Measurements from ENCODE around the gene SSNA1. TPM values are rescaled to one million over a fixed set of nuclear protein-coding genes. Genes with fewer than 3 reads are reported as not detected.

SSNA1 gene
- polyA plus RNA-seq, 1 donor from 2014 or later, result 170 TPM

DNA sequence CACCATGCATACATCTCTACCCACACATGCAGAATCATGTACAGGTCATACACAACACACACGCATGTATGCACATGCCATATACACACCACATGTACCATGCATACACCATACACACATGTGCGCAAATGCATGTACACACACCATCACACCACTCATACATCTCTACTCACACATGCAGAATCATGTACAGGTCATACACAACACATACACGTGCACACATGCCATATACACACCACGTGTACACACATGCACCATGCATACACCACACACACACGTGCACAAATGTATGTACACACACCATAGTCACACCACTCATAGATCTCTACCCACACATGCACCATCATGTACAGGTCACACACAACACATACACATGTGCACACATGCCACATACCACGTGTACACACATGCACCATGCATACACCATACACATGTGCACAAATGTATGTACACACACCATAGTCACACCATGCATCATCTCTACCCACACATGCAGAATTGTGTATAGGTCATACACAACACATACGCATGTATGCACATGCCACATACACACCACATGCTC is 35.6 kb upstream of the SSNA1 start:
- H3K9me3 ChIP-seq (ENCODE audit: low read length), result no peaks in the 10 kb centered on the region
- H3K4me2 ChIP-seq (ENCODE audit: low read length), result no peak overlapping the region
- no peak overlapping the region for H3K9ac ChIP-seq (ENCODE audit: low read length)
- no peaks in the 10 kb centered on the region for H4K20me1 ChIP-seq (ENCODE audit: insufficient read depth)
- no peak overlapping the region for H2AFZ ChIP-seq (ENCODE audit: low read depth, low read length)
- peaks cover 28% of the 10 kb centered on the region for H3K27me3 ChIP-seq (ENCODE audit: insufficient read depth, low read depth, low read length)
- H3K4me3 ChIP-seq (ENCODE audit: low read length), result no peak overlapping the region
- H3K79me2 ChIP-seq (replicated peaks; ENCODE audit: insufficient read depth, low read length), result no peaks in the 10 kb centered on the region
- no peaks in the 10 kb centered on the region for H3F3A ChIP-seq (ENCODE audit: insufficient read depth, low read length, poor library complexity, severe bottlenecking)
- H3K9me2 ChIP-seq (ENCODE audit: insufficient read depth, low read length), result no peaks in the 10 kb centered on the region
- no peak overlapping the region for H3K27ac ChIP-seq (ENCODE audit: low read length)
- no peaks in the 10 kb centered on the region for H3K36me3 ChIP-seq (ENCODE audit: insufficient read depth, low read length)
- TF ChIP-seq, protein P1, sequence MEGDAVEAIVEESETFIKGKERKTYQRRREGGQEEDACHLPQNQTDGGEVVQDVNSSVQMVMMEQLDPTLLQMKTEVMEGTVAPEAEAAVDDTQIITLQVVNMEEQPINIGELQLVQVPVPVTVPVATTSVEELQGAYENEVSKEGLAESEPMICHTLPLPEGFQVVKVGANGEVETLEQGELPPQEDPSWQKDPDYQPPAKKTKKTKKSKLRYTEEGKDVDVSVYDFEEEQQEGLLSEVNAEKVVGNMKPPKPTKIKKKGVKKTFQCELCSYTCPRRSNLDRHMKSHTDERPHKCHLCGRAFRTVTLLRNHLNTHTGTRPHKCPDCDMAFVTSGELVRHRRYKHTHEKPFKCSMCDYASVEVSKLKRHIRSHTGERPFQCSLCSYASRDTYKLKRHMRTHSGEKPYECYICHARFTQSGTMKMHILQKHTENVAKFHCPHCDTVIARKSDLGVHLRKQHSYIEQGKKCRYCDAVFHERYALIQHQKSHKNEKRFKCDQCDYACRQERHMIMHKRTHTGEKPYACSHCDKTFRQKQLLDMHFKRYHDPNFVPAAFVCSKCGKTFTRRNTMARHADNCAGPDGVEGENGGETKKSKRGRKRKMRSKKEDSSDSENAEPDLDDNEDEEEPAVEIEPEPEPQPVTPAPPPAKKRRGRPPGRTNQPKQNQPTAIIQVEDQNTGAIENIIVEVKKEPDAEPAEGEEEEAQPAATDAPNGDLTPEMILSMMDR (IDR thresholded peaks at IDR 0.05; ENCODE audit: poor library complexity, severe bottlenecking), result no peak
- TF ChIP-seq POLR2AphosphoS5 (IDR thresholded peaks at IDR 0.05) (no peak), EP300 (conservative IDR thresholded peaks at IDR 0.05; ENCODE audit: poor library complexity, severe bottlenecking) (no peak), SMC3 (conservative IDR thresholded peaks at IDR 0.05; ENCODE audit: poor library complexity) (no peak), TAF1 (IDR thresholded peaks at IDR 0.05; ENCODE audit: low read depth) (no peak), RAD21 (conservative IDR thresholded peaks at IDR 0.05) (no peak), EZH2 (IDR thresholded peaks at IDR 0.05; ENCODE audit: borderline replicate concordance, insufficient read depth, low read length, poor library complexity, severe bottlenecking) (no peak), MXI1 (conservative IDR thresholded peaks at IDR 0.05; ENCODE audit: poor library complexity, severe bottlenecking) (no peak)
- TF ChIP-seq, protein P2, sequence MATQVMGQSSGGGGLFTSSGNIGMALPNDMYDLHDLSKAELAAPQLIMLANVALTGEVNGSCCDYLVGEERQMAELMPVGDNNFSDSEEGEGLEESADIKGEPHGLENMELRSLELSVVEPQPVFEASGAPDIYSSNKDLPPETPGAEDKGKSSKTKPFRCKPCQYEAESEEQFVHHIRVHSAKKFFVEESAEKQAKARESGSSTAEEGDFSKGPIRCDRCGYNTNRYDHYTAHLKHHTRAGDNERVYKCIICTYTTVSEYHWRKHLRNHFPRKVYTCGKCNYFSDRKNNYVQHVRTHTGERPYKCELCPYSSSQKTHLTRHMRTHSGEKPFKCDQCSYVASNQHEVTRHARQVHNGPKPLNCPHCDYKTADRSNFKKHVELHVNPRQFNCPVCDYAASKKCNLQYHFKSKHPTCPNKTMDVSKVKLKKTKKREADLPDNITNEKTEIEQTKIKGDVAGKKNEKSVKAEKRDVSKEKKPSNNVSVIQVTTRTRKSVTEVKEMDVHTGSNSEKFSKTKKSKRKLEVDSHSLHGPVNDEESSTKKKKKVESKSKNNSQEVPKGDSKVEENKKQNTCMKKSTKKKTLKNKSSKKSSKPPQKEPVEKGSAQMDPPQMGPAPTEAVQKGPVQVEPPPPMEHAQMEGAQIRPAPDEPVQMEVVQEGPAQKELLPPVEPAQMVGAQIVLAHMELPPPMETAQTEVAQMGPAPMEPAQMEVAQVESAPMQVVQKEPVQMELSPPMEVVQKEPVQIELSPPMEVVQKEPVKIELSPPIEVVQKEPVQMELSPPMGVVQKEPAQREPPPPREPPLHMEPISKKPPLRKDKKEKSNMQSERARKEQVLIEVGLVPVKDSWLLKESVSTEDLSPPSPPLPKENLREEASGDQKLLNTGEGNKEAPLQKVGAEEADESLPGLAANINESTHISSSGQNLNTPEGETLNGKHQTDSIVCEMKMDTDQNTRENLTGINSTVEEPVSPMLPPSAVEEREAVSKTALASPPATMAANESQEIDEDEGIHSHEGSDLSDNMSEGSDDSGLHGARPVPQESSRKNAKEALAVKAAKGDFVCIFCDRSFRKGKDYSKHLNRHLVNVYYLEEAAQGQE (IDR thresholded peaks at IDR 0.05; ENCODE audit: borderline replicate concordance), result no peak

DNA sequence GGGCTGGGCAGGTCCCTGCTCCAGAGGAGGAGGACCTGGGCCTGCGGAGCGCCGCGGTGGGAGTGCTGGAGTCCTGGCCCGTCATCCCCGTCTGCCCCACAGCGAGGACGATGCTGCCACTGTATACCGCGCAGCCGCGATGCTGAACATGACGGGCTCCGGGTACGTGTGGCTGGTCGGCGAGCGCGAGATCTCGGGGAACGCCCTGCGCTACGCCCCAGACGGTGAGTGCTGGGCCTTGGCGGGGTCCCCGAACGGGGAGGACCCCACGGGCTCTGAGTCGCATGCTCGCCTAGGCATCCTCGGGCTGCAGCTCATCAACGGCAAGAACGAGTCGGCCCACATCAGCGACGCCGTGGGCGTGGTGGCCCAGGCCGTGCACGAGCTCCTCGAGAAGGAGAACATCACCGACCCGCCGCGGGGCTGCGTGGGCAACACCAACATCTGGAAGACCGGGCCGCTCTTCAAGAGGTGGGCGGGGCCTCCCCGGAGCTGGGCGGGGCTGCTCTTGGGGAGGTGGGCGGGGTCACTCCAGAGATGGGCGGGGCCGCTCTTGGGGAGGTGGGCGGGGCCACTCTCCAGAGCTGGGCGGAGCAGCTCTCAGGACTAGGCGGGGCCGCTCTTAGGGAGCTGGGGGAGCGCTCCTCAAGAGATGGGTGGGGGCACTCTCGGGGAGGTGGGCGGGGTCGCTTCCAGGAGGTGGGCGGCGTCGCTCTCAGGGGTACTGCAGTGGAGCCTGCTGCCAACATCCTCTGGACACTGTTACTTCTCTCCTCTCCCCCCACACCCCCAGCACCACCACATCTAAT is 31.7 kb upstream of the SSNA1 start:
- no peak for TF ChIP-seq SMC3 (conservative IDR thresholded peaks at IDR 0.05; ENCODE audit: poor library complexity)
- TF ChIP-seq TAF1 (IDR thresholded peaks at IDR 0.05; ENCODE audit: low read depth), result no peak
- no peak for TF ChIP-seq MXI1 (conservative IDR thresholded peaks at IDR 0.05; ENCODE audit: poor library complexity, severe bottlenecking)
- TF ChIP-seq EZH2 (IDR thresholded peaks at IDR 0.05; ENCODE audit: borderline replicate concordance, insufficient read depth, low read length, poor library complexity, severe bottlenecking), result no peak
- no peak for TF ChIP-seq RAD21 (conservative IDR thresholded peaks at IDR 0.05)
- H4K20me1 ChIP-seq (ENCODE audit: insufficient read depth), result no peaks in the 10 kb centered on the region
- H2AFZ ChIP-seq (ENCODE audit: low read depth, low read length), result no peak overlapping the region
- H3K9me2 ChIP-seq (ENCODE audit: insufficient read depth, low read length), result no peaks in the 10 kb centered on the region
- H3K4me3 ChIP-seq (ENCODE audit: low read length), result peak overlapping the region; percentile 54
- peaks cover 65% of the 10 kb centered on the region for H3K27me3 ChIP-seq (ENCODE audit: insufficient read depth, low read depth, low read length)
- H3K4me2 ChIP-seq (ENCODE audit: low read length), result no peak overlapping the region
- H3K36me3 ChIP-seq (ENCODE audit: insufficient read depth, low read length), result no peaks in the 10 kb centered on the region
- H3K9me3 ChIP-seq (ENCODE audit: low read length), result no peaks in the 10 kb centered on the region
- no peaks in the 10 kb centered on the region for H3F3A ChIP-seq (ENCODE audit: insufficient read depth, low read length, poor library complexity, severe bottlenecking)
- no peak overlapping the region for H3K9ac ChIP-seq (ENCODE audit: low read length)
- H3K27ac ChIP-seq (ENCODE audit: low read length), result no peak overlapping the region
- H3K79me2 ChIP-seq (replicated peaks; ENCODE audit: insufficient read depth, low read length), result no peaks in the 10 kb centered on the region

All from neural cell (in vitro differentiated cells).